Muscle layer of colon (tissue), 2 donors: ENCODE results near the gene ELF1.

Experiments used
- H3K27ac ChIP-seq: one replicate; pipeline ENCODE4 v1.7.0; 2013; ENCODE audit warnings: low read depth, mild to moderate bottlenecking, low read length, moderate library complexity
- H3K27me3 ChIP-seq, 2 donors: one replicate each; pipeline ENCODE4 v1.7.0; 2013; ENCODE audit warnings: low read length in 2 of 2, mild to moderate bottlenecking in 2 of 2; ENCODE audit not compliant: insufficient read depth in 2 of 2, control insufficient read depth in 1 of 2
- H3K36me3 ChIP-seq: one replicate; pipeline ENCODE4 v1.7.0; 2013; ENCODE audit warnings: mild to moderate bottlenecking, low read length; ENCODE audit not compliant: insufficient read depth
- H3K4me1 ChIP-seq: one replicate; pipeline ENCODE4 v1.7.0; 2013; ENCODE audit warnings: mild to moderate bottlenecking, low read length; ENCODE audit not compliant: insufficient read depth
- H3K4me3 ChIP-seq, 2 donors: one replicate each; pipeline ENCODE4 v1.7.0; 2013; ENCODE audit warnings: low read length in 2 of 2, low read depth in 1 of 2, mild to moderate bottlenecking in 1 of 2, moderate library complexity in 1 of 2
- H3K9ac ChIP-seq: one replicate; pipeline ENCODE4 v1.7.0; 2013; ENCODE audit warnings: low read length
- H3K9me3 ChIP-seq: one replicate; pipeline ENCODE4 v1.7.0; 2013; ENCODE audit warnings: mild to moderate bottlenecking, low read length
- donor health status: abdominal sarcoma.
- donor health status: Adenocarcinoma of cecum.

The ELF1 gene

GRCh38 chr13:41017817-41018601 lies 1.1 kb downstream of the ELF1 start:
- H3K4me1 ChIP-seq = peaks cover 23% of the 10 kb centered on the region

GRCh38 chr13:41017159-41017558 lies 2.0 kb downstream of the ELF1 start:
- Histone ChIP-seq H3K9ac (no peak overlapping the region), H3K4me3 (no peak overlapping the region), H3K4me1 (peaks cover 23% of the 10 kb centered on the region), H3K36me3 (no peaks in the 10 kb centered on the region), H3K9me3 (no peaks in the 10 kb centered on the region), H3K27ac (no peak overlapping the region), H3K27me3 (no peaks in the 10 kb centered on the region)

More at GRCh38 chr13:41017817-41018601, 1.1 kb downstream of the ELF1 start:
- no peaks in the 10 kb centered on the region for H3K27me3 ChIP-seq
- no peaks in the 10 kb centered on the region for H3K9me3 ChIP-seq
- no peak overlapping the region for H3K9ac ChIP-seq
- no peaks in the 10 kb centered on the region for H3K36me3 ChIP-seq
- H3K4me3 ChIP-seq = no peak overlapping the region
- H3K27ac ChIP-seq = no peak overlapping the region

GRCh38 chr13:41015920-41016319 lies 3.2 kb downstream of the ELF1 start:
- Histone ChIP-seq H3K36me3 (no peaks in the 10 kb centered on the region), H3K27me3 (no peaks in the 10 kb centered on the region), H3K9me3 (no peaks in the 10 kb centered on the region), H3K4me3 (no peak overlapping the region), H3K4me1 (peaks cover 16% of the 10 kb centered on the region), H3K9ac (no peak overlapping the region), H3K27ac (no peak overlapping the region)

GRCh38 chr13:41013835-41014234 lies 5.3 kb downstream of the ELF1 start:
- no peaks in the 10 kb centered on the region for H3K36me3 ChIP-seq
- H3K27ac ChIP-seq = no peak overlapping the region
- H3K4me1 ChIP-seq = peaks cover 5% of the 10 kb centered on the region
- no peaks in the 10 kb centered on the region for H3K9me3 ChIP-seq
- no peak overlapping the region for H3K4me3 ChIP-seq
- H3K9ac ChIP-seq = no peak overlapping the region
- no peaks in the 10 kb centered on the region for H3K27me3 ChIP-seq

- H3K9me3 ChIP-seq = no peaks in the 10 kb centered on the region
- H3K36me3 ChIP-seq = no peaks in the 10 kb centered on the region
- peaks cover 5% of the 10 kb centered on the region for H3K4me1 ChIP-seq
- no peak overlapping the region for H3K27ac ChIP-seq
- no peak overlapping the region for H3K9ac ChIP-seq
- H3K27me3 ChIP-seq = no peaks in the 10 kb centered on the region
- no peak overlapping the region for H3K4me3 ChIP-seq
These were observed 6.6 kb downstream of the ELF1 start for GRCh38 chr13:41012536-41012935.

- Histone ChIP-seq H3K36me3 (no peaks in the 10 kb centered on the region), H3K9me3 (no peaks in the 10 kb centered on the region), H3K4me1 (peaks cover 13% of the 10 kb centered on the region), H3K4me3 (no peak overlapping the region), H3K9ac (no peak overlapping the region), H3K27me3 (no peaks in the 10 kb centered on the region), H3K27ac (no peak overlapping the region)
These were observed 7.6 kb downstream of the ELF1 start for GRCh38 chr13:41011382-41011956.

- Histone ChIP-seq H3K9me3 (no peaks in the 10 kb centered on the region), H3K27me3 (no peaks in the 10 kb centered on the region), H3K27ac (no peak overlapping the region), H3K36me3 (no peaks in the 10 kb centered on the region), H3K4me1 (peaks cover 29% of the 10 kb centered on the region), H3K4me3 (no peak overlapping the region), H3K9ac (no peak overlapping the region)
These were observed 10.7 kb downstream of the ELF1 start for GRCh38 chr13:41008349-41008980.

GRCh38 chr13:41007744-41008128 lies 11.4 kb downstream of the ELF1 start:
- no peak overlapping the region for H3K27ac ChIP-seq
- peaks cover 29% of the 10 kb centered on the region for H3K4me1 ChIP-seq
- no peaks in the 10 kb centered on the region for H3K36me3 ChIP-seq
- no peaks in the 10 kb centered on the region for H3K27me3 ChIP-seq
- no peak overlapping the region for H3K4me3 ChIP-seq
- H3K9ac ChIP-seq = no peak overlapping the region
- no peaks in the 10 kb centered on the region for H3K9me3 ChIP-seq

- H3K4me3 ChIP-seq = no peak overlapping the region
These were observed 12.0 kb downstream of the ELF1 start for GRCh38 chr13:41006978-41007743.

GRCh38 chr13:41006306-41006705 lies 12.8 kb downstream of the ELF1 start:
- H3K27me3 ChIP-seq = no peaks in the 10 kb centered on the region
- H3K27ac ChIP-seq = no peak overlapping the region
- peaks cover 29% of the 10 kb centered on the region for H3K4me1 ChIP-seq
- no peak overlapping the region for H3K4me3 ChIP-seq
- H3K9me3 ChIP-seq = no peaks in the 10 kb centered on the region
- H3K9ac ChIP-seq = no peak overlapping the region
- H3K36me3 ChIP-seq = no peaks in the 10 kb centered on the region

More at GRCh38 chr13:41006978-41007743, 12.0 kb downstream of the ELF1 start:
- Histone ChIP-seq H3K9ac (no peak overlapping the region), H3K36me3 (no peaks in the 10 kb centered on the region), H3K4me1 (peaks cover 29% of the 10 kb centered on the region), H3K27me3 (no peaks in the 10 kb centered on the region), H3K9me3 (no peaks in the 10 kb centered on the region), H3K27ac (no peak overlapping the region)

GRCh38 chr13:41005704-41006103 lies 13.4 kb downstream of the ELF1 start:
- no peaks in the 10 kb centered on the region for H3K27me3 ChIP-seq
- H3K36me3 ChIP-seq = no peaks in the 10 kb centered on the region
- H3K9ac ChIP-seq = no peak overlapping the region
- H3K4me1 ChIP-seq = peaks cover 29% of the 10 kb centered on the region
- H3K4me3 ChIP-seq = no peak overlapping the region
- H3K27ac ChIP-seq = no peak overlapping the region
- H3K9me3 ChIP-seq = no peaks in the 10 kb centered on the region
